Measurements from ENCODE around the gene PRIMPOL. TPM values are rescaled to one million over a fixed set of nuclear protein-coding genes. Genes with fewer than 3 reads are reported as not detected.
A peak's percentile ranks its signal among the peaks of the same experiment; 100 is the strongest.

Gene PRIMPOL
- total and polyA plus RNA-seq, 9 of the 15 experiments (the other 6 are each of a cell fraction or from before 2014, with no cell fraction given), result 11.0 to 32.0 (median 16.1) TPM

DNA sequence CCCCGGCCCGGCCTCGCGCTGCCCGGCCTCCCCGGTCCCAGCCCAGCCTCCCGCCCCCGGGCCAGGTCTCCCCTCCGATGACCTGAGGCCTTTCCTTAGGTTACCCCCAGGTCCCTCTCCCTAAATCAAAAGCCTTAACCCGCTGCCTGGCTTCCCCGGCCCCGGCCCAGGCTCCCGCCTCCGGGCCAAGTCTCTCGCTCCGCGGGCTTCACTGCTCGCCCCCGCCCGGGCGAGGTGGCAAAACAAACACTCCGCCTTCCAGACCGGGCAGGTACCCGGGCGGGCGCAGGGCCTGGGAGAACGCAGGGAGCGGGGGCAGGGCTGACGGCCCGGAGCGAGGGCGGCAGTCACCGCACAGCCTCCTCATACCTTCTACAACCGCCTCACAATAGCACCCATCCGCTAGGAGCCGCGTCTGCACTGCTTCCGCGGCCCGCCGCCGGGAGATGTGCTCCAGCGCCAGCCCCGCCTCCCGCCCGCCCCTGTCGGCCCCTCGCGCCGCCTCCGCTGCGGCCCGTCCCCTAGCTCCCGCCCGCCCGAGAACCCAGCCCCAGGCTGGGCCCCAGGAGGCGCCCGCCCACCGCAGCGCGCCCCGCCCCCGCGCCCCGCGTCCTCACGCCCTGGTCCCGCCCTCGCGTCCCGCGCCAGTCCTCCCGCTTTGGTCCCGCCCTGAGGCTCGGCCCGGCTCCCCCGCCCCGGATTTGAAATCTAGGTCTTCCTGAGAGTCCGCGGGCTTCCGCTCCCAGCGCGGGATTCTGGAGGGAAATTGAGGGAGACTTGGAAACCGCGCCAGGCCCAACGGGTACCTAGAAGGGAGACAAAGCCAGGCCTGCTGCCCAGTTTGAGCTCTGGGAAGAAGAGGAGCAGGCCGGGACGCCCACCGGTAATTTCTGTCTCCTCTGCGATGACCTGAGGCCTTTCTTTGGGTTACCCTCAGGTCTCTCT lies at the start of gene PRIMPOL, which contains the start of gene CASP3 (continued):
- TF ChIP-seq, protein P1, sequence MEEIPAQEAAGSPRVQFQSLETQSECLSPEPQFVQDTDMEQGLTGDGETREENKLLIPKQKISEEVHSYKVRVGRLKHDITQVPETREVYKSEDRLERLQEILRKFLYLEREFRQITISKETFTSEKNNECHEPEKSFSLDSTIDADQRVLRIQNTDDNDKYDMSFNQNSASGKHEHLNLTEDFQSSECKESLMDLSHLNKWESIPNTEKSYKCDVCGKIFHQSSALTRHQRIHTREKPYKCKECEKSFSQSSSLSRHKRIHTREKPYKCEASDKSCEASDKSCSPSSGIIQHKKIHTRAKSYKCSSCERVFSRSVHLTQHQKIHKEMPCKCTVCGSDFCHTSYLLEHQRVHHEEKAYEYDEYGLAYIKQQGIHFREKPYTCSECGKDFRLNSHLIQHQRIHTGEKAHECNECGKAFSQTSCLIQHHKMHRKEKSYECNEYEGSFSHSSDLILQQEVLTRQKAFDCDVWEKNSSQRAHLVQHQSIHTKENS (CRISPR knock-in tag; IDR thresholded peaks at IDR 0.05), result no peak
- TF ChIP-seq PTRF (tag; IDR thresholded peaks at IDR 0.05) (no peak), NCOA2 (IDR thresholded peaks at IDR 0.05; ENCODE audit: partially characterized antibody in 2 of 2) (no peak), BACH1 (tag; IDR thresholded peaks at IDR 0.05) (no peak), ZBTB26 (CRISPR knock-in tag; IDR thresholded peaks at IDR 0.05) (no peak), SNIP1 (IDR thresholded peaks at IDR 0.05; ENCODE audit: low read depth) (no peak), ADNP (tag; IDR thresholded peaks at IDR 0.05) (no peak), ZNF175 (CRISPR knock-in tag; IDR thresholded peaks at IDR 0.05; ENCODE audit: low read depth) (no peak), ZNF717 (CRISPR knock-in tag; IDR thresholded peaks at IDR 0.05) (no peak), HMGN3 (IDR thresholded peaks at IDR 0.05; ENCODE audit: borderline replicate concordance, extremely low read depth, insufficient read length, low read depth, low read length) (peak; percentile 37), E2F5 (CRISPR knock-in tag; IDR thresholded peaks at IDR 0.05) (no peak), HIVEP1 (CRISPR knock-in tag; IDR thresholded peaks at IDR 0.05) (no peak; the same call in 1 of the 2 replicates), NFIX (CRISPR knock-in tag; IDR thresholded peaks at IDR 0.05; ENCODE audit: low read depth) (no peak), ZFP30 (CRISPR knock-in tag; IDR thresholded peaks at IDR 0.05; ENCODE audit: borderline replicate concordance) (no peak)
- TF ChIP-seq, protein P2, sequence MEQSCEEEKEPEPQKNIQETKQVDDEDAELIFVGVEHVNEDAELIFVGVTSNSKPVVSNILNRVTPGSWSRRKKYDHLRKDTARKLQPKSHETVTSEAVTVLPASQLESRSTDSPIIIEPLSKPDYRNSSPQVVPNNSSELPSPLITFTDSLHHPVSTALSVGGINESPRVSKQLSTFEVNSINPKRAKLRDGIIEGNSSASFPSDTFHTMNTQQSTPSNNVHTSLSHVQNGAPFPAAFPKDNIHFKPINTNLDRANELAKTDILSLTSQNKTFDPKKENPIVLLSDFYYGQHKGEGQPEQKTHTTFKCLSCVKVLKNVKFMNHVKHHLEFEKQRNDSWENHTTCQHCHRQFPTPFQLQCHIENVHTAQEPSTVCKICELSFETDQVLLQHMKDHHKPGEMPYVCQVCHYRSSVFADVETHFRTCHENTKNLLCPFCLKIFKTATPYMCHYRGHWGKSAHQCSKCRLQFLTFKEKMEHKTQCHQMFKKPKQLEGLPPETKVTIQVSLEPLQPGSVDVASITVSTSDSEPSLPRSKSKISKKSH (CRISPR knock-in tag; IDR thresholded peaks at IDR 0.05), result no peak
- TF ChIP-seq, protein P3, sequence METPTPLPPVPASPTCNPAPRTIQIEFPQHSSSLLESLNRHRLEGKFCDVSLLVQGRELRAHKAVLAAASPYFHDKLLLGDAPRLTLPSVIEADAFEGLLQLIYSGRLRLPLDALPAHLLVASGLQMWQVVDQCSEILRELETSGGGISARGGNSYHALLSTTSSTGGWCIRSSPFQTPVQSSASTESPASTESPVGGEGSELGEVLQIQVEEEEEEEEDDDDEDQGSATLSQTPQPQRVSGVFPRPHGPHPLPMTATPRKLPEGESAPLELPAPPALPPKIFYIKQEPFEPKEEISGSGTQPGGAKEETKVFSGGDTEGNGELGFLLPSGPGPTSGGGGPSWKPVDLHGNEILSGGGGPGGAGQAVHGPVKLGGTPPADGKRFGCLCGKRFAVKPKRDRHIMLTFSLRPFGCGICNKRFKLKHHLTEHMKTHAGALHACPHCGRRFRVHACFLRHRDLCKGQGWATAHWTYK (CRISPR knock-in tag; IDR thresholded peaks at IDR 0.05), result 0 out of 2 replicates have a peak, but pooled peaks have one; percentile 25

Data from K562 (cell line).